ENCODE results near the gene PREX1. TPM values are rescaled to one million over a fixed set of nuclear protein-coding genes. Genes with fewer than 3 reads are reported as not detected.
A peak's percentile ranks its signal among the peaks of the same experiment; 100 is the strongest.
"Not testable (repeated sequence)": the region's sequence is repeated elsewhere in the genome, so short reads cannot be mapped to it uniquely, and the experiment has no call there.

The PREX1 gene
- total RNA-seq, 1 experiment from 2014 or later: 34.3 TPM

- Histone ChIP-seq H3K4me1 (replicated peaks) (peaks cover 41% of the 10 kb centered on the region), H3K9me3 (replicated peaks) (no peaks in the 10 kb centered on the region), H3K4me3 (no peak overlapping the region), H3K27me3 (replicated peaks) (no peaks in the 10 kb centered on the region), H3K36me3 (no peaks in the 10 kb centered on the region), H3K27ac (peak overlapping the region; percentile 78)
- peak in 1 of 2 experiments; percentile 71 for DNase-seq (ENCODE audit: low read depth in 1 of 2, low spot score in 2 of 2)
Measured at GRCh38 chr20:48784273-48784641, 43.5 kb downstream of the PREX1 start.

- peak overlapping the region; percentile 78 for H3K27ac ChIP-seq
- H3K4me3 ChIP-seq: no peak overlapping the region
- H3K27me3 ChIP-seq (replicated peaks): no peaks in the 10 kb centered on the region
- H3K9me3 ChIP-seq (replicated peaks): no peaks in the 10 kb centered on the region
- H3K4me1 ChIP-seq (replicated peaks): peaks cover 41% of the 10 kb centered on the region
- H3K36me3 ChIP-seq: no peaks in the 10 kb centered on the region
- DNase-seq (ENCODE audit: low read depth in 1 of 2, low spot score in 2 of 2): peak; percentile 64 to 75
Measured at GRCh38 chr20:48783533-48784272, 44.1 kb downstream of the PREX1 start.

- no peaks in the 10 kb centered on the region for H3K9me3 ChIP-seq (replicated peaks)
- no peaks in the 10 kb centered on the region for H3K27me3 ChIP-seq (replicated peaks)
- no peaks in the 10 kb centered on the region for H3K36me3 ChIP-seq
- H3K4me3 ChIP-seq: no peak overlapping the region
- H3K4me1 ChIP-seq (replicated peaks): peaks cover 34% of the 10 kb centered on the region
- no peak overlapping the region for H3K27ac ChIP-seq
- DNase-seq (ENCODE audit: low read depth in 1 of 2, low spot score in 2 of 2): no peak
Measured at GRCh38 chr20:48782901-48783308, 44.9 kb downstream of the PREX1 start.

- no peaks in the 10 kb centered on the region for H3K36me3 ChIP-seq
- H3K9me3 ChIP-seq (replicated peaks): no peaks in the 10 kb centered on the region
- no peaks in the 10 kb centered on the region for H3K27me3 ChIP-seq (replicated peaks)
- no peak overlapping the region for H3K27ac ChIP-seq
- no peak overlapping the region for H3K4me3 ChIP-seq
- DNase-seq (ENCODE audit: low read depth in 1 of 2, low spot score in 2 of 2): no peak
- H3K4me1 ChIP-seq (replicated peaks): peaks cover 25% of the 10 kb centered on the region
Measured at GRCh38 chr20:48782053-48782452, 45.7 kb downstream of the PREX1 start.

GRCh38 chr20:48781634-48782033, 46.2 kb downstream of the PREX1 start:
- Histone ChIP-seq H3K4me3 (no peak overlapping the region), H3K36me3 (no peaks in the 10 kb centered on the region), H3K9me3 (replicated peaks) (no peaks in the 10 kb centered on the region), H3K27ac (no peak overlapping the region), H3K4me1 (replicated peaks) (peaks cover 25% of the 10 kb centered on the region), H3K27me3 (replicated peaks) (no peaks in the 10 kb centered on the region)
- no peak for DNase-seq (ENCODE audit: low read depth in 1 of 2, low spot score in 2 of 2)

- Histone ChIP-seq H3K27ac (no peak overlapping the region), H3K27me3 (replicated peaks) (no peaks in the 10 kb centered on the region), H3K4me3 (no peak overlapping the region), H3K4me1 (replicated peaks) (peaks cover 17% of the 10 kb centered on the region), H3K36me3 (no peaks in the 10 kb centered on the region), H3K9me3 (replicated peaks) (0 out of 2 replicates have a peak, but pooled peaks cover 6% of the 10 kb centered on the region)
- no peak for DNase-seq (ENCODE audit: low read depth in 1 of 2, low spot score in 2 of 2)
Measured at GRCh38 chr20:48779435-48779834, 48.4 kb downstream of the PREX1 start.

- H3K27ac ChIP-seq: no peak overlapping the region
- no peaks in the 10 kb centered on the region for H3K36me3 ChIP-seq
- peaks cover 3% of the 10 kb centered on the region; the same call in 1 of the 2 replicates for H3K4me1 ChIP-seq (replicated peaks)
- H3K4me3 ChIP-seq: no peak overlapping the region
- 0 out of 2 replicates have a peak, but pooled peaks cover 6% of the 10 kb centered on the region for H3K9me3 ChIP-seq (replicated peaks)
- no peak for DNase-seq (ENCODE audit: low read depth in 1 of 2, low spot score in 2 of 2)
- H3K27me3 ChIP-seq (replicated peaks): no peaks in the 10 kb centered on the region
Measured at GRCh38 chr20:48777821-48778220, 50.0 kb downstream of the PREX1 start.

- Histone ChIP-seq H3K27ac (no peak overlapping the region), H3K27me3 (replicated peaks) (no peaks in the 10 kb centered on the region), H3K36me3 (no peaks in the 10 kb centered on the region), H3K4me1 (replicated peaks) (peaks cover 3% of the 10 kb centered on the region; the same call in 1 of the 2 replicates), H3K9me3 (replicated peaks) (0 out of 2 replicates have a peak, but pooled peaks cover 6% of the 10 kb centered on the region), H3K4me3 (no peak overlapping the region)
- no peak for DNase-seq (ENCODE audit: low read depth in 1 of 2, low spot score in 2 of 2)
Measured at GRCh38 chr20:48777005-48777404, 50.8 kb downstream of the PREX1 start.

- H3K36me3 ChIP-seq: no peaks in the 10 kb centered on the region
- H3K4me3 ChIP-seq: no peak overlapping the region
- 0 out of 2 replicates have a peak, but pooled peaks cover 6% of the 10 kb centered on the region for H3K9me3 ChIP-seq (replicated peaks)
- no peaks in the 10 kb centered on the region for H3K27me3 ChIP-seq (replicated peaks)
- peaks cover 3% of the 10 kb centered on the region; the same call in 1 of the 2 replicates for H3K4me1 ChIP-seq (replicated peaks)
- no peak overlapping the region for H3K27ac ChIP-seq
- peak in 1 of 2 experiments; percentile 68 for DNase-seq (ENCODE audit: low read depth in 1 of 2, low spot score in 2 of 2)
Measured at GRCh38 chr20:48776306-48776705, 51.5 kb downstream of the PREX1 start.

GRCh38 chr20:48775545-48775944, 52.3 kb downstream of the PREX1 start:
- not testable (repeated sequence) for DNase-seq (ENCODE audit: low read depth in 1 of 2, low spot score in 2 of 2); H3K27ac ChIP-seq; H3K36me3 ChIP-seq; H3K9me3 ChIP-seq (replicated peaks); H3K4me3 ChIP-seq; H3K4me1 ChIP-seq (replicated peaks); H3K27me3 ChIP-seq (replicated peaks)

GRCh38 chr20:48774696-48775095, 53.1 kb downstream of the PREX1 start:
- Histone ChIP-seq H3K4me1 (replicated peaks) (peaks cover 3% of the 10 kb centered on the region; the same call in 1 of the 2 replicates), H3K27ac (no peak overlapping the region), H3K36me3 (no peaks in the 10 kb centered on the region), H3K27me3 (replicated peaks) (no peaks in the 10 kb centered on the region), H3K9me3 (replicated peaks) (0 out of 2 replicates have a peak, but pooled peaks cover 6% of the 10 kb centered on the region), H3K4me3 (no peak overlapping the region)
- DNase-seq (ENCODE audit: low read depth in 1 of 2, low spot score in 2 of 2): no peak

- H3K4me1 ChIP-seq (replicated peaks): peaks cover 3% of the 10 kb centered on the region; the same call in 1 of the 2 replicates
- H3K27me3 ChIP-seq (replicated peaks): no peaks in the 10 kb centered on the region
- H3K9me3 ChIP-seq (replicated peaks): 0 out of 2 replicates have a peak, but pooled peaks cover 6% of the 10 kb centered on the region
- no peaks in the 10 kb centered on the region for H3K36me3 ChIP-seq
- H3K4me3 ChIP-seq: no peak overlapping the region
- H3K27ac ChIP-seq: no peak overlapping the region
- no peak for DNase-seq (ENCODE audit: low read depth in 1 of 2, low spot score in 2 of 2)
Measured at GRCh38 chr20:48773837-48774418, 53.9 kb downstream of the PREX1 start.

- no peak overlapping the region for H3K4me3 ChIP-seq
Measured at GRCh38 chr20:48772183-48772976, 55.4 kb downstream of the PREX1 start.

More at GRCh38 chr20:48772183-48772976, 55.4 kb downstream of the PREX1 start:
- H3K9me3 ChIP-seq (replicated peaks): 0 out of 2 replicates have a peak, but pooled peaks cover 6% of the 10 kb centered on the region
- no peaks in the 10 kb centered on the region for H3K36me3 ChIP-seq
- no peak for DNase-seq (ENCODE audit: low read depth in 1 of 2, low spot score in 2 of 2)
- peaks cover 3% of the 10 kb centered on the region; the same call in 1 of the 2 replicates for H3K4me1 ChIP-seq (replicated peaks)
- no peak overlapping the region for H3K27ac ChIP-seq
- H3K27me3 ChIP-seq (replicated peaks): no peaks in the 10 kb centered on the region

Data from SJSA1 (cell line).